Liver (tissue), 9 donors: ENCODE measurements around the gene LSM3. TPM values are rescaled to one million over a fixed set of nuclear protein-coding genes. Genes with fewer than 3 reads are reported as not detected.

Experiments used
- DNase-seq: peaks from one replicate; pipeline ENCODE4 v3.0.0-alpha.2; 2017; ENCODE audit warnings: low spot score
- H3K27ac ChIP-seq, 2 donors: one replicate each; pipeline ENCODE4 v1.7.0; 2013; ENCODE audit warnings: inconsistent platforms in 2 of 2, low read length in 2 of 2, control low read depth in 1 of 2, low read depth in 1 of 2, mild to moderate bottlenecking in 1 of 2
- H3K27me3 ChIP-seq, 4 donors: one replicate each; pipeline versions ENCODE4 v1.6.1 to v1.7.0; 2013; ENCODE audit warnings: low read length in 3 of 4, inconsistent platforms in 1 of 4, mild to moderate bottlenecking in 1 of 4, moderate library complexity in 1 of 4; ENCODE audit not compliant: control insufficient read depth in 4 of 4, insufficient read depth in 4 of 4
- H3K36me3 ChIP-seq, 4 donors: one replicate each; pipeline versions ENCODE4 v1.6.1 to v1.7.0; 2013; ENCODE audit warnings: low read length in 3 of 4, mild to moderate bottlenecking in 3 of 4, low read depth in 1 of 4, moderate library complexity in 1 of 4; ENCODE audit not compliant: control insufficient read depth in 4 of 4, insufficient read depth in 3 of 4
- H3K4me1 ChIP-seq, 4 donors: one replicate each; pipeline versions ENCODE4 v1.6.1 to v1.7.0; 2013; ENCODE audit warnings: low read length in 3 of 4, mild to moderate bottlenecking in 3 of 4, moderate library complexity in 1 of 4; ENCODE audit not compliant: control insufficient read depth in 4 of 4, insufficient read depth in 4 of 4
- H3K4me3 ChIP-seq, 3 donors: one replicate each; pipeline versions ENCODE4 v1.6.1 to v1.7.0; 2013; ENCODE audit warnings: low read length in 3 of 3, control low read depth in 1 of 3, low read depth in 1 of 3, mild to moderate bottlenecking in 1 of 3
- H3K9ac ChIP-seq, 2 donors: one replicate each; pipeline ENCODE4 v1.7.0; 2013; ENCODE audit warnings: low read length in 2 of 2, mild to moderate bottlenecking in 2 of 2, moderate library complexity in 2 of 2, control low read depth in 1 of 2, low read depth in 1 of 2
- H3K9me3 ChIP-seq, 4 donors: one replicate each; pipeline versions ENCODE4 v1.6.1 to v1.7.0; 2013; ENCODE audit warnings: low read length in 3 of 4; ENCODE audit not compliant: control insufficient read depth in 4 of 4
- ATF3 ChIP-seq: IDR thresholded peaks from 2 replicates; pipeline ENCODE4 v1.6.1; 2016; ENCODE audit warnings: antibody characterized with exemption
- CTCF ChIP-seq: fragments of 150-350 bp; IDR thresholded peaks from 2 replicates; pipeline ENCODE4 v1.5.1; 2017; ENCODE audit warnings: improper control_type of control experiment, low read depth, low read length; ENCODE audit not compliant: missing input control
- EGR1 ChIP-seq, 2 donors: IDR thresholded peaks; 2 replicates each; pipeline ENCODE4 v1.6.1; 2016 to 2018; ENCODE audit warnings: antibody characterized with exemption in 2 of 2, low read depth in 2 of 2
- FOXA1 ChIP-seq: IDR thresholded peaks from 2 replicates; pipeline ENCODE4 v1.6.1; 2016; ENCODE audit warnings: antibody characterized with exemption
- GABPA ChIP-seq, 2 donors: IDR thresholded peaks in 1 of 2; conservative IDR thresholded peaks in 1 of 2; 2 replicates each; pipeline ENCODE4 v1.6.1; 2016; ENCODE audit warnings: antibody characterized with exemption in 2 of 2, mild to moderate bottlenecking in 1 of 2, moderate library complexity in 1 of 2
- RAD21 ChIP-seq, 2 donors: IDR thresholded peaks; 2 replicates each; pipeline ENCODE4 v1.6.1; 2016; ENCODE audit warnings: antibody characterized with exemption in 2 of 2, mild to moderate bottlenecking in 2 of 2
- REST ChIP-seq: IDR thresholded peaks from 2 replicates; pipeline ENCODE4 v1.6.1; 2016; ENCODE audit warnings: antibody characterized with exemption, mild to moderate bottlenecking
- RXRA ChIP-seq, 2 donors: IDR thresholded peaks; 2 replicates each; pipeline ENCODE4 v1.6.1; 2017 to 2018; ENCODE audit warnings: antibody characterized with exemption in 2 of 2, mild to moderate bottlenecking in 1 of 2
- TAF1 ChIP-seq: conservative IDR thresholded peaks from 2 replicates; pipeline ENCODE4 v1.6.1; 2016; ENCODE audit warnings: antibody characterized with exemption, mild to moderate bottlenecking
- YY1 ChIP-seq: IDR thresholded peaks from 2 replicates; pipeline ENCODE4 v1.6.1; 2016; ENCODE audit warnings: antibody characterized with exemption, mild to moderate bottlenecking
- WGBS: extraction: QIAGEN DNeasy Blood & Tissue Kit; methylation state at CpG from one replicate; pipeline ENCODE4 v1.1.7; 2013; 5-methylcytosine and 5-hydroxymethylcytosine counted together
- polyA plus RNA-seq, 2 donors: library from polyadenylated mRNA; stranded (reverse) in 1 of 2; unstranded in 1 of 2; fragments of 200-250 nt in 1 of 2; fragments of >200 nt in 1 of 2; fragmentation: Nextera tagmentation in 1 of 2; extraction: Ambion mirVana in 1 of 2; gene quantifications; one replicate each; pipeline versions ENCODE4 v1.2.1 to v1.2.3, GENCODE V29; 2013 to 2015
- total RNA-seq, 2 donors: library from RNA; depleted of rRNA; stranded (reverse); fragments of >200 nt; gene quantifications; one replicate each; pipeline ENCODE4 v1.2.3, GENCODE V29; 2014
- donor health status: healthy.
- donor health status: healthy.
- donor health status: healthy.
- donor health status: healthy.
- donor health status: healthy.

The LSM3 gene
- total and polyA plus RNA-seq, 4 donors: 3.7 to 17.0 (median 5.0) TPM

- Histone ChIP-seq H3K27me3 (no peaks in the 10 kb centered on the region), H3K4me3 (no peak overlapping the region), H3K9ac (no peak overlapping the region), H3K27ac (no peak overlapping the region), H3K4me1 (no peaks in the 10 kb centered on the region), H3K9me3 (no peaks in the 10 kb centered on the region), H3K36me3 (peaks cover 9 to 83% (median 64%) of the 10 kb centered on the region in 4 donors)
- DNase-seq: no peak
- TF ChIP-seq RAD21 (IDR thresholded peaks at IDR 0.05) (no peak), EGR1 (IDR thresholded peaks at IDR 0.05; ENCODE audit: low read depth in 2 of 2) (no peak)
- WGBS: 99% methylated on average over 7 of the region's 7 CpGs
Observed at GRCh38 chr3:14156201-14156600, 22.4 kb upstream of the LSM3 start.

- no peak overlapping the region for H3K27ac ChIP-seq
- no peak for DNase-seq
- 96% methylated on average over 13 of the region's 13 CpGs for WGBS
- H3K9ac ChIP-seq: no peak overlapping the region
- no peak overlapping the region for H3K4me3 ChIP-seq
- no peaks in the 10 kb centered on the region for H3K27me3 ChIP-seq
- TF ChIP-seq RXRA (IDR thresholded peaks at IDR 0.05) (no peak), FOXA1 (no peak), YY1 (no peak), GABPA (IDR thresholded peaks at IDR 0.05 in 1 of 2, conservative IDR thresholded peaks at IDR 0.05 in 1 of 2) (no peak), RAD21 (IDR thresholded peaks at IDR 0.05) (no peak), ATF3 (no peak), TAF1 (no peak)
- peaks cover 0 to 5% (median 2%) of the 10 kb centered on the region in 4 donors for H3K9me3 ChIP-seq
- no peaks in the 10 kb centered on the region for H3K4me1 ChIP-seq
- peaks cover 9 to 85% (median 68%) of the 10 kb centered on the region in 4 donors for H3K36me3 ChIP-seq
Observed at GRCh38 chr3:14156843-14157561, 21.6 kb upstream of the LSM3 start.

- Histone ChIP-seq H3K27ac (no peak overlapping the region), H3K27me3 (no peaks in the 10 kb centered on the region), H3K36me3 (peaks cover 9 to 86% (median 75%) of the 10 kb centered on the region in 4 donors), H3K9me3 (peaks cover 0 to 7% (median 2%) of the 10 kb centered on the region in 4 donors), H3K4me3 (no peak overlapping the region), H3K4me1 (no peaks in the 10 kb centered on the region), H3K9ac (no peak overlapping the region)
- TF ChIP-seq REST (no peak), EGR1 (IDR thresholded peaks at IDR 0.05; ENCODE audit: low read depth in 2 of 2) (no peak), RXRA (IDR thresholded peaks at IDR 0.05) (no peak), CTCF (no peak), RAD21 (IDR thresholded peaks at IDR 0.05) (no peak)
- no peak for DNase-seq
- WGBS: 97% methylated on average over 9 of the region's 9 CpGs
Observed at GRCh38 chr3:14157951-14158350, 20.7 kb upstream of the LSM3 start.
